ENCODE measurements around the gene DCHS2. TPM values are rescaled to one million over a fixed set of nuclear protein-coding genes. Genes with fewer than 3 reads are reported as not detected.

The DCHS2 gene
- total RNA-seq, 1 donor: under 0.01 TPM

GRCh38 chr4:154307451-154307850 lies 184.1 kb downstream of the DCHS2 start:
- Histone ChIP-seq H2AFZ (ENCODE audit: low read length) (no peak overlapping the region), H4K20me1 (ENCODE audit: insufficient read depth, low read length) (no peaks in the 10 kb centered on the region), H3K4me2 (ENCODE audit: insufficient read depth, low read length) (no peak overlapping the region), H3K27me3 (ENCODE audit: insufficient read depth, low read length) (no peaks in the 10 kb centered on the region), H3K36me3 (ENCODE audit: insufficient read depth, low read length) (no peaks in the 10 kb centered on the region), H3K9me3 (ENCODE audit: low read depth, low read length) (no peaks in the 10 kb centered on the region), H3K79me2 (ENCODE audit: insufficient read depth, low read length) (no peaks in the 10 kb centered on the region), H3K4me1 (ENCODE audit: insufficient read depth, low read length) (no peaks in the 10 kb centered on the region), H3K4me3 (ENCODE audit: insufficient read depth, low read length) (no peak overlapping the region), H3K27ac (ENCODE audit: low read depth, low read length) (no peak overlapping the region)
- no peak for TF ChIP-seq CTCF (IDR thresholded peaks at IDR 0.05; ENCODE audit: extremely low read depth, low read depth, low read length)
- no peak for DNase-seq (ENCODE audit: insufficient read length, low spot score, missing footprints)

- no peak for DNase-seq (ENCODE audit: insufficient read length, low spot score, missing footprints)
- no peaks in the 10 kb centered on the region for H3K9me3 ChIP-seq (ENCODE audit: low read depth, low read length)
- no peaks in the 10 kb centered on the region for H3K4me1 ChIP-seq (ENCODE audit: insufficient read depth, low read length)
- no peak overlapping the region for H3K4me3 ChIP-seq (ENCODE audit: insufficient read depth, low read length)
- H3K27me3 ChIP-seq (ENCODE audit: insufficient read depth, low read length): no peaks in the 10 kb centered on the region
- H3K36me3 ChIP-seq (ENCODE audit: insufficient read depth, low read length): no peaks in the 10 kb centered on the region
- H3K27ac ChIP-seq (ENCODE audit: low read depth, low read length): no peak overlapping the region
- no peak overlapping the region for H3K4me2 ChIP-seq (ENCODE audit: insufficient read depth, low read length)
- no peaks in the 10 kb centered on the region for H4K20me1 ChIP-seq (ENCODE audit: insufficient read depth, low read length)
- no peak overlapping the region for H2AFZ ChIP-seq (ENCODE audit: low read length)
- no peak for TF ChIP-seq CTCF (IDR thresholded peaks at IDR 0.05; ENCODE audit: extremely low read depth, low read depth, low read length)
- H3K79me2 ChIP-seq (ENCODE audit: insufficient read depth, low read length): no peaks in the 10 kb centered on the region
Measured at GRCh38 chr4:154305616-154306015, 186.0 kb downstream of the DCHS2 start.

GRCh38 chr4:154304679-154305078 lies 186.9 kb downstream of the DCHS2 start:
- no peak for TF ChIP-seq CTCF (IDR thresholded peaks at IDR 0.05; ENCODE audit: extremely low read depth, low read depth, low read length)
- Histone ChIP-seq H2AFZ (ENCODE audit: low read length) (no peak overlapping the region), H3K79me2 (ENCODE audit: insufficient read depth, low read length) (no peaks in the 10 kb centered on the region), H4K20me1 (ENCODE audit: insufficient read depth, low read length) (no peaks in the 10 kb centered on the region), H3K4me1 (ENCODE audit: insufficient read depth, low read length) (no peaks in the 10 kb centered on the region), H3K36me3 (ENCODE audit: insufficient read depth, low read length) (no peaks in the 10 kb centered on the region), H3K4me3 (ENCODE audit: insufficient read depth, low read length) (no peak overlapping the region), H3K9me3 (ENCODE audit: low read depth, low read length) (no peaks in the 10 kb centered on the region), H3K27ac (ENCODE audit: low read depth, low read length) (no peak overlapping the region), H3K4me2 (ENCODE audit: insufficient read depth, low read length) (no peak overlapping the region), H3K27me3 (ENCODE audit: insufficient read depth, low read length) (no peaks in the 10 kb centered on the region)
- no peak for DNase-seq (ENCODE audit: insufficient read length, low spot score, missing footprints)

GRCh38 chr4:154294652-154295350 lies 196.8 kb downstream of the DCHS2 start:
- H3K36me3 ChIP-seq (ENCODE audit: insufficient read depth, low read length): no peaks in the 10 kb centered on the region
- H3K27me3 ChIP-seq (ENCODE audit: insufficient read depth, low read length): no peaks in the 10 kb centered on the region
- no peak for TF ChIP-seq CTCF (IDR thresholded peaks at IDR 0.05; ENCODE audit: extremely low read depth, low read depth, low read length)
- no peak for DNase-seq (ENCODE audit: insufficient read length, low spot score, missing footprints)
- no peak overlapping the region for H3K27ac ChIP-seq (ENCODE audit: low read depth, low read length)
- H2AFZ ChIP-seq (ENCODE audit: low read length): no peak overlapping the region
- no peaks in the 10 kb centered on the region for H3K79me2 ChIP-seq (ENCODE audit: insufficient read depth, low read length)
- peaks cover 2% of the 10 kb centered on the region for H3K9me3 ChIP-seq (ENCODE audit: low read depth, low read length)
- no peaks in the 10 kb centered on the region for H4K20me1 ChIP-seq (ENCODE audit: insufficient read depth, low read length)
- H3K4me3 ChIP-seq (ENCODE audit: insufficient read depth, low read length): no peak overlapping the region
- no peaks in the 10 kb centered on the region for H3K4me1 ChIP-seq (ENCODE audit: insufficient read depth, low read length)
- no peak overlapping the region for H3K4me2 ChIP-seq (ENCODE audit: insufficient read depth, low read length)
